ENCODE measurements around the gene BABAM2. TPM values are rescaled to one million over a fixed set of nuclear protein-coding genes. Genes with fewer than 3 reads are reported as not detected.

The BABAM2 gene
- polyA plus RNA-seq, 2 donors, result 9.1 to 18.0 TPM

DNA sequence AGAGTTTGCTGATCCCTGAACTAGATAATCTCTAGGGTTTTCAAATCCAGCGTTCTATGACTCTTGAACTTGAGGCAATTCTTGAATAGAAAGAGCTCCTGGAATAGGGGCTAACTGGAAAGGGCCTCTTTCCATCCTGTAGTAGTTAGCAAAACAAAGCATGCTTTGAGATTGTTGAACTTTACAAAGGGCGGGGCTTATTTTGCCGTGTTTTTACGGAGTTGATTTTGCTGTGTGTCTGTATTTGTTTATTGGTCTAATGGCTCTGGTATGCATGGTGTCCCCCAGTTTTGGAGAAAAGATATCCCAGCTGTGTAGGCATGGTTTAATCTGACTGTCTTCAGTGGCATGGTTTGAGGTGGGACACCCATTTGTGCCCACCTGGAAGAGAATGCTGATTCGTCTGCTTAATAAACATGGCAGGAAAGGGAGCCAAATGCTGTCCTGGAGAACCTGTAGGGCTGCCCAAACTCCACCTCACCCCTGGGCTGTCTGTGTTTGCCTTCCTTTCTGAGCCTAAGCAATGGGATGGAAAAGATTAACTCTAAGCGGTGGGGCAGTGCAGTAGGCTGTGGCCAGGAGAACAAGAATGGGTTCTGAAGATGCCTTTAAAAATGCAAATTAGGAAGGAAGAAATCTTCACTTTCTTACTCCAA lies 428.1 kb downstream of the BABAM2 start:
- peaks cover 9 to 24% of the 10 kb centered on the region in 2 donors for H3K4me1 ChIP-seq (ENCODE audit: control insufficient read depth in 2 of 2, insufficient read depth in 2 of 2, low read length in 1 of 2)

DNA sequence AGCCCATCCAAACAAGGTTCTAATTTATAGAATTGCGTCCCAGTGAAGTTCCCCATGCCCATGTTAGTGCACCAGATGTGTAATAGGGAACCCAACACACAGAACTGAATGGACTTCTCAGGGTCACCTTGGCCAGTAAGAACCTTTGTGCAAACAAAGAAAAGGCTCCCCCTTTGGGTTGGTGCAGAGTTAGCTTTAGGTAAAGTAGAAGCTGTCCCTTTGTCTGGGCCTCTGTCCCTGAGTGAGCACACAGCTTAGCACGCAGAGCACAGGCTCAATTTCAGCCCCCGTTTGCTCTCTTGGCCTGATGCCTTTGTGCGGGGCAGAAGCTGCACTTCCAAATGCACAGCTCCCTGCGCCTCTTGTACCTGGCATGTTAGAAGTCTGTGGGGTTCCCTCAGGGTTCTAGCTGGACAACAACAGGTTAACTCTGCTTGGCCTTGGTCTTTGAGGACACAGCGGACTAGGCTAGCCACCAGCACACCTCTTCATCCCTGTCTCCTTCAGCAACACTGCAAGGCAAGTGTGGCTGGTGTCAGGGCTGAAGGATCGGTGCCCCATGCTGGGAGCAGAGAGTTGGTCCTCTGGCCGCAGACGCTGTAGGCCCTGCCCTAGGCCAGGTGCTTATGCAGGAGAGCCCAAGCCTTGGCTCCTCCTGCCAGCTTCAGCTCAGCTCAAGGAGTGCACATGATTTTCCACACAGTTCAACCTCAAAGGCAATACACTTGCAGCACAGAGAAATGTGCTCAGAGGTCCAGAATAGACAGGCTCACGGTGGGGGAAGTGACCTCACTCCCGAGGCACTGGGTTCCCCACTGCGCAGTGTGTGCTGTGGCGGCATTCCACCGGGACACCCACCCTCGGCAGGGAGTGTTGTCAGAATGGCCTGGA lies 428.8 kb downstream of the BABAM2 start:
- H3K4me3 ChIP-seq (ENCODE audit: low read depth in 1 of 2, low read length in 2 of 2), result no peak overlapping the region
- 87 to 91% methylated on average over 15 of the region's 15 CpGs for WGBS, 2 donors
- peaks cover 9 to 24% of the 10 kb centered on the region in 2 donors for H3K4me1 ChIP-seq (ENCODE audit: control insufficient read depth in 2 of 2, insufficient read depth in 2 of 2, low read length in 1 of 2)
- peak overlapping the region; percentile 89 to 95 for H3K27ac ChIP-seq (ENCODE audit: low read depth in 2 of 2, low read length in 1 of 2)
- H3K27me3 ChIP-seq (ENCODE audit: control insufficient read depth in 1 of 2, insufficient read depth in 2 of 2, low read length in 2 of 2), result no peaks in the 10 kb centered on the region
- no peaks in the 10 kb centered on the region for H3K9me3 ChIP-seq (ENCODE audit: control insufficient read depth in 2 of 2, insufficient read depth in 1 of 2, low read depth in 1 of 2, low read length in 1 of 2)
- H3K36me3 ChIP-seq (ENCODE audit: control insufficient read depth in 2 of 2, insufficient read depth in 2 of 2, low read length in 1 of 2), result no peaks in the 10 kb centered on the region

More for the DNA sequence above, 428.1 kb downstream of the BABAM2 start:
- Histone ChIP-seq H3K27ac (ENCODE audit: low read depth in 2 of 2, low read length in 1 of 2) (peak overlapping the region; percentile 89 to 95), H3K36me3 (ENCODE audit: control insufficient read depth in 2 of 2, insufficient read depth in 2 of 2, low read length in 1 of 2) (no peaks in the 10 kb centered on the region), H3K9me3 (ENCODE audit: control insufficient read depth in 2 of 2, insufficient read depth in 1 of 2, low read depth in 1 of 2, low read length in 1 of 2) (no peaks in the 10 kb centered on the region), H3K27me3 (ENCODE audit: control insufficient read depth in 1 of 2, insufficient read depth in 2 of 2, low read length in 2 of 2) (no peaks in the 10 kb centered on the region), H3K4me3 (ENCODE audit: low read depth in 1 of 2, low read length in 2 of 2) (no peak overlapping the region)
- WGBS, 2 donors, result 57 to 62% methylated on average over 6 of the region's 6 CpGs

DNA sequence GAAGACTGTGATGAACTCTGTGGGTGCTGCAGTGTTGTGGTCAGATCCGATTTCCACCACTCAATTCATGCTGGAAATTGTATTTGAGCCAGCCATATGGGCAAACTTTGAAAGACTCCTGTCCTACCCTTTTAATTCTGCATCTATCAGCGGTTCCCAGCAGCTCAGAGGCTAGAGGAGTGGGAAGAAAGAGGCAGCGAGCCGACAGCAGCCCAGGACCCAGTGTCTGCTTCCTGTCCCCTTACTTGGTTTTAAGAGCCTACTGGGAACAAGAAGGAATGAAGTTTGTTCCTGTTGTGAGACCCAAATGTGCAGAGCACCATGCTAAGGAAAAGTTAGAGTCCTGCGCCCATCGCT lies 429.5 kb downstream of the BABAM2 start:
- Histone ChIP-seq H3K27me3 (ENCODE audit: control insufficient read depth in 1 of 2, insufficient read depth in 2 of 2, low read length in 2 of 2) (no peaks in the 10 kb centered on the region), H3K9me3 (ENCODE audit: control insufficient read depth in 2 of 2, insufficient read depth in 1 of 2, low read depth in 1 of 2, low read length in 1 of 2) (no peaks in the 10 kb centered on the region), H3K4me3 (ENCODE audit: low read depth in 1 of 2, low read length in 2 of 2) (no peak overlapping the region), H3K4me1 (ENCODE audit: control insufficient read depth in 2 of 2, insufficient read depth in 2 of 2, low read length in 1 of 2) (peaks cover 9 to 24% of the 10 kb centered on the region in 2 donors), H3K36me3 (ENCODE audit: control insufficient read depth in 2 of 2, insufficient read depth in 2 of 2, low read length in 1 of 2) (no peaks in the 10 kb centered on the region), H3K27ac (ENCODE audit: low read depth in 2 of 2, low read length in 1 of 2) (no peak overlapping the region)
- WGBS, 2 donors, result 91 to 94% methylated on average over 6 of the region's 6 CpGs

DNA sequence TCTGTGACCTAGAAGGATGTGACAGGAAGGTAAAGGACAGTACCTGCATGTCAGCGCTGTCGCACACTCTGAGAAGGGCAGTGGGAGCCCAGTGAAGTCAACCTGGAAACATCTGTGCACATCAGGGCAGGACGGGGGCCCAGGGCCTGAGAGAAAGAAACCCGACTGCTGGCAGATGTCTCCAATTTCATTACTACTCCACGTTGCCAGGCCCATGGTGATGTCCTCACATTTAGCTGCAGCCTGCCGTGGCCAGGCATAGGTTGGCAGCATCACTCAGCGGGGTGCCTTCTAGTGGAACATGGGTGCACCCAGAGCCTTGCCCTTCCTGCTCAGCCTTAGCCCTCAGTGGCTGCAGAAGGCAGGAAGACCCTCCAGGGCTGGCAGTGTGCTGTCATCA lies 429.8 kb downstream of the BABAM2 start:
- Histone ChIP-seq H3K27me3 (ENCODE audit: control insufficient read depth in 1 of 2, insufficient read depth in 2 of 2, low read length in 2 of 2) (no peaks in the 10 kb centered on the region), H3K9me3 (ENCODE audit: control insufficient read depth in 2 of 2, insufficient read depth in 1 of 2, low read depth in 1 of 2, low read length in 1 of 2) (no peaks in the 10 kb centered on the region), H3K36me3 (ENCODE audit: control insufficient read depth in 2 of 2, insufficient read depth in 2 of 2, low read length in 1 of 2) (no peaks in the 10 kb centered on the region), H3K4me1 (ENCODE audit: control insufficient read depth in 2 of 2, insufficient read depth in 2 of 2, low read length in 1 of 2) (peaks cover 9 to 24% of the 10 kb centered on the region in 2 donors), H3K27ac (ENCODE audit: low read depth in 2 of 2, low read length in 1 of 2) (no peak overlapping the region), H3K4me3 (ENCODE audit: low read depth in 1 of 2, low read length in 2 of 2) (no peak overlapping the region)
- 93 to 94% methylated on average over 7 of the region's 7 CpGs for WGBS, 2 donors

DNA sequence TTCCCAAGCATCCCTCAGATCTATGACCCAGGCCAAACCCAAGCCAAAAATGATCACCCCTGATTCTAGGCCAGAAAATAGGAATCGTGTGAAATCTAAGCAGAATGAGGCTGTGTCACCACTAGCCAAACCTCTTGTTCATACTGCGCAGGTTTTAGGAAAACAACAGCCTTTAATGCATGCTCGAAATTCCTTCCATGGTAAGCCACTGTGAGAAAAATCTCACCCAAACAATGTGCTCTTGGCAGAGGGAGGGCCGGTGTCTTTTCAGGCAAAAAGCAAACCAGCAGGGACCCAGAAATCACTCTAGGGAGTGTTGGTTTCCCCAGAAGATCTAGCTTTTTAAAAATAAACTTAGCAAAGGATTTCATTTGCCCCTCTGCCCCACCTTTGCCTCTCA lies 430.9 kb downstream of the BABAM2 start:
- H3K36me3 ChIP-seq (ENCODE audit: control insufficient read depth in 2 of 2, insufficient read depth in 2 of 2, low read length in 1 of 2), result no peaks in the 10 kb centered on the region
- 70 to 74% methylated on average over 4 of the region's 4 CpGs for WGBS, 2 donors
- H3K4me1 ChIP-seq (ENCODE audit: control insufficient read depth in 2 of 2, insufficient read depth in 2 of 2, low read length in 1 of 2), result peaks cover 11 to 27% of the 10 kb centered on the region in 2 donors
- H3K4me3 ChIP-seq (ENCODE audit: low read depth in 1 of 2, low read length in 2 of 2), result no peak overlapping the region
- H3K27me3 ChIP-seq (ENCODE audit: control insufficient read depth in 1 of 2, insufficient read depth in 2 of 2, low read length in 2 of 2), result no peaks in the 10 kb centered on the region
- H3K27ac ChIP-seq (ENCODE audit: low read depth in 2 of 2, low read length in 1 of 2), result no peak overlapping the region
- H3K9me3 ChIP-seq (ENCODE audit: control insufficient read depth in 2 of 2, insufficient read depth in 1 of 2, low read depth in 1 of 2, low read length in 1 of 2), result no peaks in the 10 kb centered on the region

DNA sequence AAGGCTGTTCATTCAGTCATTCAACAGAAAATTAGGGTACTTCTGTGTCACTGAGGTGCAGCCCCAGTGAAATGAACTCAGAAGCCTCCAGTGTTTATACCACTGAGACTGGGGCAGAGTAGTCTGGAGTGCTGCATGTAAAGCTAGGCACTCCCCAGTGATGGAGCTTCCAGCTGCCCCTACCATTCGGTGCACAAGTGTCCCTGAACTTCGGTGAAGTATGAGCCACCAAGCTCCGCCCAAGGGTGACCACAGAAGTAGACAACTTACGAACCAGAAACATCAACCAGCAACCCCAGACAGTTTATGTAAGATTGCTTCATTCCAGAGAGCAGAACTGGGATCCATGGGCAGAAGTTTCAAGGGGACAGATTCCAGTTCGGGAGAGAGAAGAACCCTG lies 431.5 kb downstream of the BABAM2 start:
- Histone ChIP-seq H3K27ac (ENCODE audit: low read depth in 2 of 2, low read length in 1 of 2) (no peak overlapping the region), H3K4me1 (ENCODE audit: control insufficient read depth in 2 of 2, insufficient read depth in 2 of 2, low read length in 1 of 2) (peaks cover 12 to 29% of the 10 kb centered on the region in 2 donors), H3K27me3 (ENCODE audit: control insufficient read depth in 1 of 2, insufficient read depth in 2 of 2, low read length in 2 of 2) (no peaks in the 10 kb centered on the region), H3K9me3 (ENCODE audit: control insufficient read depth in 2 of 2, insufficient read depth in 1 of 2, low read depth in 1 of 2, low read length in 1 of 2) (no peaks in the 10 kb centered on the region), H3K4me3 (ENCODE audit: low read depth in 1 of 2, low read length in 2 of 2) (no peak overlapping the region), H3K36me3 (ENCODE audit: control insufficient read depth in 2 of 2, insufficient read depth in 2 of 2, low read length in 1 of 2) (no peaks in the 10 kb centered on the region)
- whole genome bisulfite sequencing, 2 donors, result 79 to 85% methylated on average over 5 of the region's 5 CpGs

DNA sequence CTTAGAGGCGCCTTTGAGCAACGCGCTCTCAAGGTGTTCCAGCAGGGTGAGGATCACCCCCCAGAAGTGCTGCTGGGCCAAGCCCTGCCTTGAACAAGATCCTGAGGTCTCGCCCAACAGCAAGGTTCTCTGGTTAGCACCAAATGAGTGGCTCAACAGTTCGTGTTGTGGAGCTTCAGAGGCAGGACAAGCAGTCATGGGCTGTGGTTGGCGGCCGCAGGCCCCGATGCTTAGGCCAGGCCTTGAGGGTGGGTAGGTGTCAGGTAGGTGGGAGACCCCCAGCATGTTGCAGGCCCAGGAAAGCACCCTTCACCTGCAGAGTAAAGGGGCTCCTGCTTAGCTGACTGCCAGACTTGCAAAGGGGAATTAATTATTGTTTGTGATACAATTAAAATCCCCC lies 431.9 kb downstream of the BABAM2 start:
- WGBS, 2 donors, result 97 to 98% methylated on average over 8 of the region's 8 CpGs
- peaks cover 13 to 32% of the 10 kb centered on the region in 2 donors for H3K4me1 ChIP-seq (ENCODE audit: control insufficient read depth in 2 of 2, insufficient read depth in 2 of 2, low read length in 1 of 2)
- H3K27me3 ChIP-seq (ENCODE audit: control insufficient read depth in 1 of 2, insufficient read depth in 2 of 2, low read length in 2 of 2), result no peaks in the 10 kb centered on the region
- no peak overlapping the region for H3K4me3 ChIP-seq (ENCODE audit: low read depth in 1 of 2, low read length in 2 of 2)
- H3K36me3 ChIP-seq (ENCODE audit: control insufficient read depth in 2 of 2, insufficient read depth in 2 of 2, low read length in 1 of 2), result no peaks in the 10 kb centered on the region
- H3K9me3 ChIP-seq (ENCODE audit: control insufficient read depth in 2 of 2, insufficient read depth in 1 of 2, low read depth in 1 of 2, low read length in 1 of 2), result no peaks in the 10 kb centered on the region
- no peak overlapping the region for H3K27ac ChIP-seq (ENCODE audit: low read depth in 2 of 2, low read length in 1 of 2)

DNA sequence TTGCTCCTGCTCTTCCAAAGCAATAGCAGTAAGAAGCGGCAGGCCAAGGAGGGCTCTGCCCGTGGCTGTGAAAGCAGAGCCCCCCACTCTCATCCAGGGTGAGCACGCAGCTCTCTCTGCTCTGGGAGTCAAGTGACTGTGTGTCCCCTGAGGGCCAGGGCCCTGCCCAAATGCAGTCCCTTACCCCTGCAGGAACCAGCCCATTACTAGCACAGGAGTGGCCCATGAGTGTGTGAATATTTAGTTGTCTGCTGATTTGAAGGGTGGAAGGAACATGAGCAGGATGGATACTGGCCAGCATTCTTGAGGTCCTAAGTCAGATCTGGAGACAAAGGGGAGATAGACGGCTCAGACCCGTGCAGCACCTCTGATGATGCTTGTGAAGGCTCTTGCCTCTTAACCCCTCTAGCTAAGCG lies 432.5 kb downstream of the BABAM2 start:
- no peak overlapping the region for H3K4me3 ChIP-seq (ENCODE audit: low read depth in 1 of 2, low read length in 2 of 2)
- no peak overlapping the region for H3K27ac ChIP-seq (ENCODE audit: low read depth in 2 of 2, low read length in 1 of 2)
- no peaks in the 10 kb centered on the region for H3K36me3 ChIP-seq (ENCODE audit: control insufficient read depth in 2 of 2, insufficient read depth in 2 of 2, low read length in 1 of 2)
- no peaks in the 10 kb centered on the region for H3K9me3 ChIP-seq (ENCODE audit: control insufficient read depth in 2 of 2, insufficient read depth in 1 of 2, low read depth in 1 of 2, low read length in 1 of 2)
- WGBS, 2 donors, result 81 to 91% methylated on average over 6 of the region's 6 CpGs
- no peaks in the 10 kb centered on the region for H3K27me3 ChIP-seq (ENCODE audit: control insufficient read depth in 1 of 2, insufficient read depth in 2 of 2, low read length in 2 of 2)
- peaks cover 18 to 35% of the 10 kb centered on the region in 2 donors for H3K4me1 ChIP-seq (ENCODE audit: control insufficient read depth in 2 of 2, insufficient read depth in 2 of 2, low read length in 1 of 2)

DNA sequence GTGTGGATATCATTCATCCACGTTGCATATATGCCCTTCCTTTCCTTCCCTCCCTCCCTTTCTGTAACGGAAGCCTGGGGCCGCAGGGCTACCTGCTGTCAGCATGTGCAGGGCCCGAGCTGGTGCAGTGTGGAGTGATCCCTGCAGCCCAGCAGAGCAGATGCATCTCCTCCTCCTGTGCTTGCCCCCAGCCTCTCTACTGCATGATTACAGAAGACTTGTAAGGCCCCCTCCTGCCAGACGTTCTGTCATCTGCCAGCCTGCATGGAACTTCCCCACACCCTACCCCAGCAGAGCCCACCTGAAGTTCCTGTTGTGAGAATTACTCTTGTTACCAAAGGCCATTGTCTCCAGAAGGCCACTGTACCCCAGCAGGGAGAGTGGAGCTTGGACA lies 434.6 kb downstream of the BABAM2 start:
- no peaks in the 10 kb centered on the region for H3K36me3 ChIP-seq (ENCODE audit: control insufficient read depth in 2 of 2, insufficient read depth in 2 of 2, low read length in 1 of 2)
- no peaks in the 10 kb centered on the region for H3K9me3 ChIP-seq (ENCODE audit: control insufficient read depth in 2 of 2, insufficient read depth in 1 of 2, low read depth in 1 of 2, low read length in 1 of 2)
- no peaks in the 10 kb centered on the region for H3K27me3 ChIP-seq (ENCODE audit: control insufficient read depth in 1 of 2, insufficient read depth in 2 of 2, low read length in 2 of 2)
- no peak overlapping the region for H3K27ac ChIP-seq (ENCODE audit: low read depth in 2 of 2, low read length in 1 of 2)
- WGBS, 2 donors, result 86 to 89% methylated on average over 5 of the region's 5 CpGs
- peaks cover 19 to 22% of the 10 kb centered on the region in 2 donors for H3K4me1 ChIP-seq (ENCODE audit: control insufficient read depth in 2 of 2, insufficient read depth in 2 of 2, low read length in 1 of 2)
- no peak overlapping the region for H3K4me3 ChIP-seq (ENCODE audit: low read depth in 1 of 2, low read length in 2 of 2)
